WTC11 (cell line): ENCODE data around the gene CCR5. TPM values are rescaled to one million over a fixed set of nuclear protein-coding genes. Genes with fewer than 3 reads are reported as not detected.

Experiments
- ATAC-seq: fragments of 200-7000 bp; cut with Tn5 transposase; 2 replicates; pipeline ENCODE4 v1.10.0; 2021; ENCODE audit warnings: mild to moderate bottlenecking, moderate library complexity
- CTCF ChIA-PET: fragments of 300-600 bp; sonication (Branson Sonifier 250); formaldehyde crosslinking; loops from one replicate; lab custom pipeline; 2021; ENCODE audit warnings: antibody characterized with exemption; lab: Charles Lee
- POLR2A ChIA-PET: fragments of 350-600 bp; sonication (Branson Sonifier 250); formaldehyde crosslinking; loops from one replicate; lab custom pipeline; 2021; ENCODE audit warnings: antibody characterized with exemption; lab: Charles Lee
- DNase-seq: peaks from one replicate; pipeline ENCODE4 v3.0.0; 2021; ENCODE audit warnings: low spot score
- H3K27ac Mint-ChIP-seq: 2 replicates; pipeline ENCODE4 v1.8.0; 2021; ENCODE audit warnings: mixed read lengths
- H3K27me3 Mint-ChIP-seq: 2 replicates; pipeline ENCODE4 v1.8.0; 2021; ENCODE audit warnings: low read depth, mild to moderate bottlenecking, moderate library complexity, mixed read lengths
- H3K36me3 Mint-ChIP-seq: 2 replicates; pipeline ENCODE4 v1.8.0; 2021; ENCODE audit warnings: mixed read lengths
- H3K4me1 Mint-ChIP-seq: 2 replicates; pipeline ENCODE4 v1.8.0; 2022; ENCODE audit warnings: mixed read lengths
- H3K4me3 Mint-ChIP-seq: 2 replicates; pipeline ENCODE4 v1.8.0; 2021; ENCODE audit warnings: mild to moderate bottlenecking, moderate library complexity, mixed read lengths
- H3K9me3 Mint-ChIP-seq: 2 replicates; pipeline ENCODE4 v1.8.0; 2021; ENCODE audit warnings: mixed read lengths
- ATF1 ChIP-seq: sonication (generic); formaldehyde crosslinking; IDR thresholded peaks from 2 replicates; pipeline ENCODE4 v1.8.1; 2023; ENCODE audit warnings: mild to moderate bottlenecking, moderate library complexity, missing genetic modification reagents
- ELF4 ChIP-seq: sonication (generic); formaldehyde crosslinking; IDR thresholded peaks from 2 replicates; pipeline ENCODE4 v1.8.1; 2022; ENCODE audit warnings: low read depth, mild to moderate bottlenecking, moderate library complexity, missing genetic modification reagents
- GTF2I ChIP-seq: fragments of 250-450 bp; sonication (Bioruptor Pico); conservative IDR thresholded peaks from 2 replicates; pipeline ENCODE4 v1.4.0; 2021; ENCODE audit warnings: mild to moderate bottlenecking
- IRF1 ChIP-seq: sonication (generic); formaldehyde crosslinking; IDR thresholded peaks from 2 replicates; pipeline ENCODE4 v1.8.0; 2023; ENCODE audit warnings: missing genetic modification reagents
- NR1H2 ChIP-seq: sonication (generic); formaldehyde crosslinking; IDR thresholded peaks from 2 replicates; pipeline ENCODE4 v1.9.0; 2021; ENCODE audit warnings: mild to moderate bottlenecking, moderate library complexity, missing genetic modification reagents
- OVOL2 ChIP-seq: fragments of 250-450 bp; sonication (Bioruptor Pico); IDR thresholded peaks from 2 replicates; pipeline ENCODE4 v1.9.0; 2021; ENCODE audit warnings: mild to moderate bottlenecking, borderline replicate concordance
- RORB ChIP-seq: fragments of 250-450 bp; sonication (Bioruptor Pico); IDR thresholded peaks from 2 replicates; pipeline ENCODE4 v1.9.0; 2021; ENCODE audit warnings: mild to moderate bottlenecking
- TEAD1 ChIP-seq: sonication (generic); formaldehyde crosslinking; IDR thresholded peaks from 2 replicates; pipeline ENCODE4 v1.8.0; 2022; ENCODE audit warnings: mild to moderate bottlenecking, missing genetic modification reagents
- ZMAT4 ChIP-seq: fragments of 250-450 bp; sonication (Bioruptor Pico); IDR thresholded peaks from 2 replicates; pipeline ENCODE4 v1.9.0; 2021; ENCODE audit warnings: mild to moderate bottlenecking
- ZNF263 ChIP-seq: sonication (generic); formaldehyde crosslinking; IDR thresholded peaks from 2 replicates; pipeline ENCODE4 v1.8.1; 2022; ENCODE audit warnings: low read depth, mild to moderate bottlenecking, moderate library complexity, missing genetic modification reagents
- ZNF281 ChIP-seq: sonication (generic); formaldehyde crosslinking; IDR thresholded peaks from 2 replicates; pipeline ENCODE4 v1.8.0; 2023; ENCODE audit warnings: mild to moderate bottlenecking, missing genetic modification reagents
- ZNF317 ChIP-seq: sonication (generic); formaldehyde crosslinking; IDR thresholded peaks from 2 replicates; pipeline ENCODE4 v1.8.1; 2023; ENCODE audit warnings: low read depth, mild to moderate bottlenecking, moderate library complexity, missing genetic modification reagents, borderline replicate concordance
- ZNF425 ChIP-seq: fragments of 250-450 bp; sonication (Bioruptor Pico); conservative IDR thresholded peaks from 2 replicates; pipeline ENCODE4 v1.9.0; 2021; ENCODE audit warnings: mild to moderate bottlenecking
- ZSCAN18 ChIP-seq: fragments of 250-450 bp; sonication (Bioruptor Pico); IDR thresholded peaks from 2 replicates; pipeline ENCODE4 v2.1.2; 2022; ENCODE audit warnings: mild to moderate bottlenecking, moderate library complexity
- total RNA-seq: library from RNA; stranded (reverse); gene quantifications from 3 replicates; pipeline ENCODE4 v1.2.3, GENCODE V29; 2021
- TF ChIP-seq, protein P1 (sequence below): sonication (generic); formaldehyde crosslinking; IDR thresholded peaks from 2 replicates; pipeline ENCODE4 v1.8.1; 2023; ENCODE audit warnings: mild to moderate bottlenecking, missing genetic modification reagents, moderate library complexity
- TF ChIP-seq, protein P2 (sequence below): fragments of 250-450 bp; sonication (Bioruptor Pico); IDR thresholded peaks from 2 replicates; pipeline ENCODE4 v1.8.0; 2021; ENCODE audit warnings: mild to moderate bottlenecking
- TF ChIP-seq, protein P3 (sequence below): sonication (generic); formaldehyde crosslinking; conservative IDR thresholded peaks from 2 replicates; pipeline ENCODE4 v1.8.1; 2023; ENCODE audit warnings: mild to moderate bottlenecking, low read depth, missing genetic modification reagents, moderate library complexity
- TF ChIP-seq, protein P4 (sequence below): sonication (generic); formaldehyde crosslinking; IDR thresholded peaks from 2 replicates; pipeline ENCODE4 v1.8.1; 2022; ENCODE audit warnings: mild to moderate bottlenecking, moderate library complexity, missing genetic modification reagents
- TF ChIP-seq, protein P5 (sequence below): sonication (generic); formaldehyde crosslinking; IDR thresholded peaks from 2 replicates; pipeline ENCODE4 v1.8.1; 2022; ENCODE audit warnings: mild to moderate bottlenecking, missing genetic modification reagents, moderate library complexity, borderline replicate concordance

The CCR5 gene
- total RNA-seq, 1 experiment from 2014 or later: not detected

DNA sequence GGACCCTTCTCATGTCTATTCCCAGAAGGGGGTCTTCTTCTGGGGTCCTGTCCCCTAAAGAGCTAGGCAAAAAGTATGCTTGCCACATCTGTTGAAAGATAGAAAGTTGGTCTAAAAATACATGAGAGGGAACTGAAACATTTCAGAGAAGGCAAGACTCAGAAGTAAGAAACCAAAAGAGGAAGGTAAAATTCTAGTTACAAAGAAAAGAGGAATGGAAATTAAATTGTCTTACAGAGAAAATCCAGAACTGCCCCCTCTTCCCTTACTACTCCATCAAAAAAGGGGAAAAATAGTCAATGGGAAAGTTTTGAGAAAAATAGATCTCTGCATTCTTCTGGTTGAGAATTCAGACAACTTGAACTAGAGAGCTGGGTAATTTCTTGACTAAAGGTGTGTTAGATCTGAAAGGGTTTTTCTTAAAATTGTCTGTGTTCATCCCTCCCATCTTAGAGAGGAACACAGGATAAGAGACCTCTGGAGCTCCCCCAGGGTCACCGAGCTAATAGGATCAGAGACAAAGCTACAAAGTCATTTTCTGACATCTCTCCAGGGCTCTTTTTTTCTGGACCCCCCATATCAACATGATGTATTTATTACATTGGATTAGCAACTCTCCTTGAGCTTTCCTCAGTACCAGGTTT, 49.2 kb upstream of the CCR5 start (continued):
- TF ChIP-seq, protein P1, sequence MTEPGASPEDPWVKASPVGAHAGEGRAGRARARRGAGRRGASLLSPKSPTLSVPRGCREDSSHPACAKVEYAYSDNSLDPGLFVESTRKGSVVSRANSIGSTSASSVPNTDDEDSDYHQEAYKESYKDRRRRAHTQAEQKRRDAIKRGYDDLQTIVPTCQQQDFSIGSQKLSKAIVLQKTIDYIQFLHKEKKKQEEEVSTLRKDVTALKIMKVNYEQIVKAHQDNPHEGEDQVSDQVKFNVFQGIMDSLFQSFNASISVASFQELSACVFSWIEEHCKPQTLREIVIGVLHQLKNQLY: no peak
- TF ChIP-seq, protein P2, sequence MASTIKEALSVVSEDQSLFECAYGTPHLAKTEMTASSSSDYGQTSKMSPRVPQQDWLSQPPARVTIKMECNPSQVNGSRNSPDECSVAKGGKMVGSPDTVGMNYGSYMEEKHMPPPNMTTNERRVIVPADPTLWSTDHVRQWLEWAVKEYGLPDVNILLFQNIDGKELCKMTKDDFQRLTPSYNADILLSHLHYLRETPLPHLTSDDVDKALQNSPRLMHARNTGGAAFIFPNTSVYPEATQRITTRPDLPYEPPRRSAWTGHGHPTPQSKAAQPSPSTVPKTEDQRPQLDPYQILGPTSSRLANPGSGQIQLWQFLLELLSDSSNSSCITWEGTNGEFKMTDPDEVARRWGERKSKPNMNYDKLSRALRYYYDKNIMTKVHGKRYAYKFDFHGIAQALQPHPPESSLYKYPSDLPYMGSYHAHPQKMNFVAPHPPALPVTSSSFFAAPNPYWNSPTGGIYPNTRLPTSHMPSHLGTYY (CRISPR knock-in tag): no peak
- TF ChIP-seq ZNF263 (no peak), ZMAT4 (no peak), NR1H2 (CRISPR knock-in tag) (no peak), IRF1 (no peak), ZNF425 (CRISPR knock-in tag) (no peak), TEAD1 (CRISPR knock-in tag) (no peak), GTF2I (CRISPR knock-in tag) (no peak), ZNF317 (CRISPR knock-in tag) (no peak), ATF1 (CRISPR knock-in tag) (no peak), OVOL2 (no peak), ZSCAN18 (CRISPR knock-in tag) (no peak)

- Mint-ChIP-seq H3K36me3 (no peaks in the 10 kb centered on the region), H3K4me3 (no peak overlapping the region), H3K9me3 (peaks cover 24% of the 10 kb centered on the region), H3K4me1 (no peaks in the 10 kb centered on the region), H3K27ac (no peak overlapping the region), H3K27me3 (peaks cover 22% of the 10 kb centered on the region)
- ATAC-seq: no peak
- no peak for TF ChIP-seq RORB (CRISPR knock-in tag)
- TF ChIP-seq TEAD1 (CRISPR knock-in tag): no peak
- TF ChIP-seq, protein P3, sequence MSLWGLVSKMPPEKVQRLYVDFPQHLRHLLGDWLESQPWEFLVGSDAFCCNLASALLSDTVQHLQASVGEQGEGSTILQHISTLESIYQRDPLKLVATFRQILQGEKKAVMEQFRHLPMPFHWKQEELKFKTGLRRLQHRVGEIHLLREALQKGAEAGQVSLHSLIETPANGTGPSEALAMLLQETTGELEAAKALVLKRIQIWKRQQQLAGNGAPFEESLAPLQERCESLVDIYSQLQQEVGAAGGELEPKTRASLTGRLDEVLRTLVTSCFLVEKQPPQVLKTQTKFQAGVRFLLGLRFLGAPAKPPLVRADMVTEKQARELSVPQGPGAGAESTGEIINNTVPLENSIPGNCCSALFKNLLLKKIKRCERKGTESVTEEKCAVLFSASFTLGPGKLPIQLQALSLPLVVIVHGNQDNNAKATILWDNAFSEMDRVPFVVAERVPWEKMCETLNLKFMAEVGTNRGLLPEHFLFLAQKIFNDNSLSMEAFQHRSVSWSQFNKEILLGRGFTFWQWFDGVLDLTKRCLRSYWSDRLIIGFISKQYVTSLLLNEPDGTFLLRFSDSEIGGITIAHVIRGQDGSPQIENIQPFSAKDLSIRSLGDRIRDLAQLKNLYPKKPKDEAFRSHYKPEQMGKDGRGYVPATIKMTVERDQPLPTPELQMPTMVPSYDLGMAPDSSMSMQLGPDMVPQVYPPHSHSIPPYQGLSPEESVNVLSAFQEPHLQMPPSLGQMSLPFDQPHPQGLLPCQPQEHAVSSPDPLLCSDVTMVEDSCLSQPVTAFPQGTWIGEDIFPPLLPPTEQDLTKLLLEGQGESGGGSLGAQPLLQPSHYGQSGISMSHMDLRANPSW (CRISPR knock-in tag): no peak
- TF ChIP-seq, protein P4, sequence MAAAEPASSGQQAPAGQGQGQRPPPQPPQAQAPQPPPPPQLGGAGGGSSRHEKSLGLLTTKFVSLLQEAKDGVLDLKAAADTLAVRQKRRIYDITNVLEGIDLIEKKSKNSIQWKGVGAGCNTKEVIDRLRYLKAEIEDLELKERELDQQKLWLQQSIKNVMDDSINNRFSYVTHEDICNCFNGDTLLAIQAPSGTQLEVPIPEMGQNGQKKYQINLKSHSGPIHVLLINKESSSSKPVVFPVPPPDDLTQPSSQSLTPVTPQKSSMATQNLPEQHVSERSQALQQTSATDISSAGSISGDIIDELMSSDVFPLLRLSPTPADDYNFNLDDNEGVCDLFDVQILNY (CRISPR knock-in tag): no peak
- TF ChIP-seq, protein P5, sequence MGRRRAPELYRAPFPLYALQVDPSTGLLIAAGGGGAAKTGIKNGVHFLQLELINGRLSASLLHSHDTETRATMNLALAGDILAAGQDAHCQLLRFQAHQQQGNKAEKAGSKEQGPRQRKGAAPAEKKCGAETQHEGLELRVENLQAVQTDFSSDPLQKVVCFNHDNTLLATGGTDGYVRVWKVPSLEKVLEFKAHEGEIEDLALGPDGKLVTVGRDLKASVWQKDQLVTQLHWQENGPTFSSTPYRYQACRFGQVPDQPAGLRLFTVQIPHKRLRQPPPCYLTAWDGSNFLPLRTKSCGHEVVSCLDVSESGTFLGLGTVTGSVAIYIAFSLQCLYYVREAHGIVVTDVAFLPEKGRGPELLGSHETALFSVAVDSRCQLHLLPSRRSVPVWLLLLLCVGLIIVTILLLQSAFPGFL: no peak
- TF ChIP-seq ELF4 (CRISPR knock-in tag): no peak
- no peak for TF ChIP-seq ZNF281
- no peak for DNase-seq
- ChIA-PET POLR2A (no interaction called here), CTCF (no interaction called here)
Observed at GRCh38 chr3:46324036-46324435, 46.7 kb upstream of the CCR5 start.
